Measurements from ENCODE around the gene MYRFL. TPM values are rescaled to one million over a fixed set of nuclear protein-coding genes. Genes with fewer than 3 reads are reported as not detected.

MYRFL gene
- total RNA-seq, 3 donors from 2014 or later: 1.3 TPM; not detected in 2

DNA sequence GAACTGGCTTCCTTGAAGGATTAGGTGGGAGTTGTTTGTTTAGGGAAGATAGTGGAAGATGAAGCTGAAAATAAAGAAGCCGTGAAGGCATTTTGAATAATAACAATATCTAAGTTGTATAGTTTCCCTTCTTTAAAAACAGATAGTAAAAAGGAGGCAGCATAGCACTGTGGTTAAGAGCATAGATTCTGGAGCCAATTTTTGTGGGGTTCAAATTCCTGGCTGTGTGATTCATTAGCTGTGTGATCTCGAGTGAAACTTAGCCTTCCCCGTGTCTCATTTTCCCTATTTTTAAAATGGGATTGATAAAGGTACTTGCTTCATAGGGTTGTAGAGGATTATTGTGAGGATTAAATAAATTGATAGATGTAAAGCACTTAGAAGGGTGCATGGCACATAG, 104.5 kb downstream of the MYRFL start:
- intact Hi-C loops (cut with DNase I; ENCODE audit: low total_unique reads): no loop called here
- Histone ChIP-seq H3K36me3 (no peaks in the 10 kb centered on the region), H3K27ac (no peak overlapping the region), H3K27me3 (no peaks in the 10 kb centered on the region), H3K9me3 (no peaks in the 10 kb centered on the region), H3K4me1 (no peaks in the 10 kb centered on the region), H3K4me3 (no peak overlapping the region)
- no peak for DNase-seq (ENCODE audit: low spot score in 2 of 2)
- no peak for TF ChIP-seq POLR2A (IDR thresholded peaks at IDR 0.05)
- TF ChIP-seq CTCF (IDR thresholded peaks at IDR 0.05): no peak
- no peak for TF ChIP-seq POLR2AphosphoS5 (IDR thresholded peaks at IDR 0.05)

DNA sequence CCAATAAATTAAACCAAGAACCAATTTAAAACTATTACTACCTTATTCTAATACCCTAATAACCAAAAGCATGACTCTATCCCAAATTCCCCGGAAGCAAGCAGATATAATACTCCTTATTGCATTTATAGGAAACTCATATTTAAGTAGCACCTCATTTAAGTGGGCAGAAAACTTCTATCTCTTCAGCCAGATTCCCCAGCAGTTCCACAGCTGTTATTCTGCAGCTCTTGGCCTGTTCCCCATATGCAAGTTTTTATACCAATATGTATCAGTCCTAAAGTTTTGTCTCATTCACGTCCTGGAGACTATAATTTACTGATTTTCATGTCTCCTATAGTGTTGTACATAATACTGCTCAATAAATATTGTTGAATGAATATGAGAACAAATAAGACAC, 106.5 kb downstream of the MYRFL start:
- H3K36me3 ChIP-seq: no peaks in the 10 kb centered on the region
- intact Hi-C loops (cut with DNase I; ENCODE audit: low total_unique reads): no loop called here
- H3K27ac ChIP-seq: no peak overlapping the region
- no peaks in the 10 kb centered on the region for H3K27me3 ChIP-seq
- H3K4me3 ChIP-seq: no peak overlapping the region
- H3K4me1 ChIP-seq: no peaks in the 10 kb centered on the region
- H3K9me3 ChIP-seq: no peaks in the 10 kb centered on the region
- no peak for DNase-seq (ENCODE audit: low spot score in 2 of 2)
- TF ChIP-seq CTCF (IDR thresholded peaks at IDR 0.05) (no peak), POLR2A (IDR thresholded peaks at IDR 0.05) (no peak), POLR2AphosphoS5 (IDR thresholded peaks at IDR 0.05) (no peak)

DNA sequence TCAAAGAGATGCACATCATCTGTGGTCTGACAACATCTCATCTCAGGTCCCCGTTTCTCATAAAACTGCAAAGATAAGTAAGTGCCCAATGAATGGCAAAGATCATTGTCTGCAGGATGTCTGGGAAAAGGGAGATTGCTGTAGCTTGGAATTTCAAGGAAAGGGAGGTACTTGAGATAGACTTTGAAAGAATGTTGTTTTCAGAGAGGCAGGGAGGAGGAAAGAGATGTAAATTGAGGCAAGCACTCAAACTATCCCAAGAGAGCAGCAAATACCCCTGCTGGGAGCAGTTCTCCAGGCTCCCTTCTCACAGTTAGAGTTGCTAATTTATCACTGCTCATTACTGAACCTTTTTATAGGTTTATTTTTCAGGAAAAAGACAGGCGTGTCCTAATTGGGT, 107.1 kb downstream of the MYRFL start:
- no peak for TF ChIP-seq POLR2A (IDR thresholded peaks at IDR 0.05)
- TF ChIP-seq CTCF (IDR thresholded peaks at IDR 0.05): no peak
- TF ChIP-seq POLR2AphosphoS5 (IDR thresholded peaks at IDR 0.05): no peak
- Histone ChIP-seq H3K9me3 (no peaks in the 10 kb centered on the region), H3K4me1 (no peaks in the 10 kb centered on the region), H3K27ac (no peak overlapping the region), H3K36me3 (no peaks in the 10 kb centered on the region), H3K27me3 (no peaks in the 10 kb centered on the region), H3K4me3 (no peak overlapping the region)
- intact Hi-C loops (cut with DNase I; ENCODE audit: low total_unique reads): no loop called here
- DNase-seq (ENCODE audit: low spot score in 2 of 2): no peak

DNA sequence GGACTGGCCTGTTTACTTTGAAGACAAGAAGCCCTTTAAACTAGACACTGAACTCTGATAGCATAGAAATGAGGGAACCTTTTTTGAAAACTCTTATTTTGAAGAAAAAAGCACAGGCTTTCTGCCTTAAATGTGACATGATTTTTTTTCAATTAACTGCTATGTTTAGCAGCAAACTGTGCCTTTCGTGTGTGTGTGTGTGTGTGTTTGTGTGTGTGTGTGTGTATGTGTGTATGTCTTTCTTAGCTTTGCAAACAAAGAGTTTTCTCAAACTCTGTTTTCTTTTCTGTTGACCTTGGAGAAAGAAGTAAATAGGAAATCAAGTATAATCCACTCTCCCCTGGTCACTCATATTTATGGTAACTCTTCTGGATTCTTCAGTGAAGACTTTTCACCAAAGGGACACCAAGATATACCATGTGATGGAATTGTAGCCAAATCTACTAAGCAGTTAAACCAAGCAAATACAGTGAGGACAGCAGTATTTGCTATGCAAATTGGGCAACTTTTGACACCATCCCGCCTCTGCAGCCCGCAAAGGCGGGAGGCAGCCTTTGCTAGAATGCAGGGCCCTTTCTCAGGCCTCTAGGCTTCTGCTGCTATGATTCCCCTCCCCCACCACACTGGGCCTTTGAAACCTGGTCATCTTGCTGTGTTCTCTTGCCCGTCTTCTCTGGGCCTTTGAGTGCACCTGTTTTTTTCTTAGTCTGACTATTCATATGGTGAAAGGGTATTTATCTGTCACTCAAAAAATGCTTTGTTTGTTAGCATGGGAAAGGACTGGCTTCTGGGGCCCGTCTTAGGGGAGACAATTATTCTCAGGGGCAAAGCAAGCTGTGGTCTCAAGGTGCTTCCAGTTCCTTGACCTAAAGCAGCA, 107.9 kb downstream of the MYRFL start:
- H3K27ac ChIP-seq: no peak overlapping the region
- no peaks in the 10 kb centered on the region for H3K36me3 ChIP-seq
- H3K4me1 ChIP-seq: no peaks in the 10 kb centered on the region
- TF ChIP-seq CTCF (IDR thresholded peaks at IDR 0.05) (no peak), POLR2AphosphoS5 (IDR thresholded peaks at IDR 0.05) (no peak), POLR2A (IDR thresholded peaks at IDR 0.05) (no peak)
- no peaks in the 10 kb centered on the region for H3K9me3 ChIP-seq
- H3K4me3 ChIP-seq: no peak overlapping the region
- intact Hi-C loops (cut with DNase I; ENCODE audit: low total_unique reads): no loop called here
- no peaks in the 10 kb centered on the region for H3K27me3 ChIP-seq
- no peak for DNase-seq (ENCODE audit: low spot score in 2 of 2)

GRCh38 chr12:69934011-69934410, 109.0 kb downstream of the MYRFL start:
- DNase-seq (ENCODE audit: low spot score in 2 of 2): no peak
- H3K9me3 ChIP-seq: no peaks in the 10 kb centered on the region
- H3K27me3 ChIP-seq: no peaks in the 10 kb centered on the region
- intact Hi-C loops (cut with DNase I; ENCODE audit: low total_unique reads): no loop called here
- no peak for TF ChIP-seq CTCF (IDR thresholded peaks at IDR 0.05)
- no peak for TF ChIP-seq POLR2AphosphoS5 (IDR thresholded peaks at IDR 0.05)
- no peak for TF ChIP-seq POLR2A (IDR thresholded peaks at IDR 0.05)
- H3K27ac ChIP-seq: no peak overlapping the region
- H3K4me3 ChIP-seq: no peak overlapping the region
- H3K36me3 ChIP-seq: no peaks in the 10 kb centered on the region
- H3K4me1 ChIP-seq: no peaks in the 10 kb centered on the region

Measured in breast epithelium (tissue), 4 donors.